ENCODE results near the gene MYPN. TPM values are rescaled to one million over a fixed set of nuclear protein-coding genes. Genes with fewer than 3 reads are reported as not detected.
A peak's percentile ranks its signal among the peaks of the same experiment; 100 is the strongest.
"Not testable (repeated sequence)": the region's sequence is repeated elsewhere in the genome, so short reads cannot be mapped to it uniquely, and the experiment has no call there.

The MYPN gene
- total RNA-seq, 1 donor from 2014 or later, result 112 TPM

DNA sequence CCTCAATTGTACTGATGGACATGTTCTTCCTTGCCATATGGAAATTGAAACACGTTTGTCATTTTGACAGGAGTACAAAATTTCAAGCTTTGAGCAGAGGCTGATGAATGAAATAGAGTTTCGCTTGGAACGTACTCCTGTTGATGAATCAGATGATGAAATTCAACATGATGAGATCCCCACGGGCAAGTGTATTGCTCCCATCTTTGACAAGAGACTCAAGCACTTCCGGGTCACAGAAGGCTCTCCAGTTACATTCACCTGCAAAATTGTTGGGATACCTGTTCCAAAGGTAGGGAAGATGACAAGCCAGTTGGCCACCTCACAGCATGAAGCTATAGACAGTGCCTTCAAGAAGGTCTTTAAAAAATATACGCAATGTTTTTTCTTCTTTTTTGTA, 79.5 kb downstream of the MYPN start:
- intact Hi-C loops (cut with DNase I), result no loop called here
- no peak for ATAC-seq
- no peak for DNase-seq (ENCODE audit: missing footprints)

DNA sequence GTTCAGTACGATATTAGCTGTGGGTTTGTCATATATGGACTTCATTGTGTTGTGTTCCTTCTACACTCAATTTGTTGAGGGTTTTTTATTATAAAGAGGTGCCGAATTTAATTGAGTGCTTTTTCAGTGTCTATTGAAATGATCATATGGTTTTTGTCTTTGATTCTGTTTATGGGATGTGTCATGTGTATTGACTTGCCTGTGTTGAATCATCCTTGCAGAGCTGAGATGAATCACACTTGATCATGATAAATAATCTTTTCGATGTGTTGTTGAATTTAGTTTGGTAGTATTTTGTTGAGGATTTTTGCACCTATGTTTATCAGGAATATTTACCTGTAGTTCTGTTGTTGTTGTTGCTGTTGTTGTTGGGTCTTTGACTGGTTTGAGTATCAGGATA, 82.8 kb downstream of the MYPN start:
- DNase-seq (ENCODE audit: missing footprints), result no peak
- intact Hi-C loops (cut with DNase I), result no loop called here
- ATAC-seq, result no peak

DNA sequence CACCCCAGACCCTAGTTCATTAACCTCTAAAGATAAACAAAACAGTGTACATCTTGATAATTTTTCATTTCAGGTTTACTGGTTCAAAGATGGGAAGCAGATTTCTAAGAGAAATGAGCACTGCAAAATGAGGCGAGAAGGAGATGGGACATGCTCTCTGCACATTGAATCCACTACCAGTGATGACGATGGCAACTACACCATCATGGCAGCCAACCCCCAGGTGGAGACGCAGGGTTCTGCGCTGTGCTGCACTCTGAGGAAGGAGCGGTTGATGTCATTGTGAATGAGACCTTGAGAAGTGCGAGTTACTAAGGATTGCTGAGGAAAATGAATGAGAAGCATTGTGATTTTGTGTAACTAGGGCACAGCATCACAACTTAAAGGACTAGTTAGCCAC, 85.0 kb downstream of the MYPN start:
- ATAC-seq (no peak), DNase-seq (ENCODE audit: missing footprints) (no peak)
- intact Hi-C loops (cut with DNase I), result no loop called here

DNA sequence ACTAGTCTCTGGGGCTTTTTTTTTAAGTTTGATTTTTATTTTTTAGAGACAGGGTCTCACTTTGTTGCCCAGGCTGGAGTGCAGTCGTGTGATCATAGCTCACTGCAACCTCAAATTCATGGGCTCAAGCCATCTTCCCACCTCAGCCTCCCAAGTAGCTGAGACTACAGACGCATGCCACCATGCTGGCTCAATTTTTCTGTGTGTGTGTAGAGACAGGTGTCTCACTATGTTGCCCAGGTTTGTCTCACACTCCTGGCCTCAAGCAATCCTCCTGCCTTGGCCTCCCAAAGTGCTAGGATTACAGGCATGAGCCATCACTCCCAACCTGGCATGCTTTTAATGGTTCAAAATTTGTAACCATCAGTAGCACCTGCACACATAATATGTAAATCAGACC, 86.5 kb downstream of the MYPN start:
- DNase-seq (ENCODE audit: missing footprints); ATAC-seq; intact Hi-C loops (cut with DNase I): not testable (repeated sequence)

DNA sequence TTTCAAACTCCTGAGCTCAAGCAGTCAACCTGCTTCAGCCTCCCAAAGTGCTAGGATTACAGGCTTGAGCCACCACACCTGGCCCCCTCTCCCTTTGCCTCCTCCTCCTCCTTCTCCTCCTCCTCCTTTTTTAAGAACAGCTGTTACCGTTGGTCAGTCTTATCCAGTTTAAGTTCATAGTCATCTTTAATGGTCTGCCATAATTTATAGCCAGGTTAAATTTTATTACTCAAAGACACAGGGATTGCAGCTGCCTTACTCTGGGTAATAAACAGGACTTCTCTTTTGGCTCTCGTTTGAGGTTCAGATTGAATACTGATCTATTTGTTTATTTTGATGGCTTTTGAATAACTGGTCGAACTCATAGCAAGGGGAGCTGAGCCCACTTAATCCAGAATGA, 87.4 kb downstream of the MYPN start:
- no peak for DNase-seq (ENCODE audit: missing footprints)
- no peak for ATAC-seq
- intact Hi-C loops (cut with DNase I), result no loop called here

DNA sequence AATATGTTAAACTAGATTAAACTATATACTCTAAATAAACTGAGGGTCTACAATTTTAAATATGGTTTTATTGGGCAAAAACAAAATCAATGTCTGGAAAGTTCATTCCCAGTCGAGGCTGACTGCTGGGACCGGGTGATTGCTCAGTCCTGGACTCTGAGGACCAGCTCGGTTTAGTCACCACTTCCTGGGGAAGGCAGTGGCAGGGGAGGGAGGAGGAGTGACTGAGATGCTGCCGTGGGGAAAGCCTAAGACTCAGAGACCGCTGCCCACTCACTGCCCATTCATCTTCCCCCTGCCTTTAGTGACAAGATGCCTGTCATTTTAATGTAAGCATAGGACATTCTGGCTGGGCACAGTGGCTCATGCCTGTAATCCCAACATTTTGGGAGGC, 93.7 kb downstream of the MYPN start:
- DNase-seq (ENCODE audit: missing footprints) (no peak), ATAC-seq (no peak)
- intact Hi-C loops (cut with DNase I), result no loop called here

DNA sequence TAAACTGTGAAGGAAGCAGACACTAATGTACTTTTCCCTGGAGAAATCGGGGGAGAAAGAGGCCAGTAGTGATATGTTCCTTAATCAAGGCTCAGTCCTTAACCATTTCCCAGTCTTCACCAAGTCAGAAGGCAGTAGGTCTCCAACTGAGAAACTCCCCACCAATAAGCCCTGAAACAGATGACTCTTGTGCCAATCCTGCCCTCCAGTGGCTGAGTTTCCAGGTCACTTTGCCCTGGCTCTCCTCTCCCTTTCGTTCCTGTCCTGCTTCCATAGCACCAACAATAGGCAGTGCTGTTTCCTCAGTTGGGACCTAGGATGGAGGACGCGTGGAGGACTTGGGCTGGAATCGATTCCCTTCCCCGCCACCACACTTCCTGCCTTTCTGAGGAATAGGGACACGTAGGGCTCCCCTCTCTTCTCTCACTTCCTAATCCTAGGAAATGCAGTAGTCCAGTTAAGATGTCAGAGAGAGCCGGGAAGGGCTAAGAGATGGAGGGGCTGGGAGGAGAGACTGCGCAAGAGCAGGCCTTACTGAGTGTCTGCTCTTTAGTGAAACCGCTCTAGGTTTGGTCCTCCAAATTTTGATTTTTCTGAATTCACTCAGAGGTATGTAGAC, 99.2 kb downstream of the MYPN start:
- intact Hi-C loops (cut with DNase I), result no loop called here
- ATAC-seq (no peak), DNase-seq (ENCODE audit: missing footprints) (no peak)

DNA sequence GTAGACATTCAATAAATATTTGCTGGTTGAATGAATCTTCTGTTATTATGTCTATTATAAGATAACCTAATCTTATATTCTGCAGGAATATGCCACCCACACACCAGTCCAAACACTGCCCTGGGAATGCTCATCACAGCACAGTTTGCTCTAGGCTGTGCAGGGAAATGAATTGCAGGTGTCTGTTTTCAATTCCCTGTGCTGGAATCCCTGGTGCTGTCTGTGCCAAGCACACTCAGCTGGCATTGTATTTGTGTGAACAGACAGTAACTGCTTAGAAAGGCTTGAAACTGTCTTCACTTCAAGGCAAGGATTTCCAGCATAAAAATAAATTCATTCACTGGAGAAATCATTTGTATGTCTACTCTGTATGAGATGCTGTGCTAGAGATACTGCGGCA, 102.4 kb downstream of the MYPN start:
- DNase-seq (ENCODE audit: missing footprints), result no peak
- ATAC-seq, result no peak
- intact Hi-C loops (cut with DNase I), result loop anchor here (10.0 kb wide), 1 partner anchor 93 kb away; no protein-coding TSS in a partner anchor

DNA sequence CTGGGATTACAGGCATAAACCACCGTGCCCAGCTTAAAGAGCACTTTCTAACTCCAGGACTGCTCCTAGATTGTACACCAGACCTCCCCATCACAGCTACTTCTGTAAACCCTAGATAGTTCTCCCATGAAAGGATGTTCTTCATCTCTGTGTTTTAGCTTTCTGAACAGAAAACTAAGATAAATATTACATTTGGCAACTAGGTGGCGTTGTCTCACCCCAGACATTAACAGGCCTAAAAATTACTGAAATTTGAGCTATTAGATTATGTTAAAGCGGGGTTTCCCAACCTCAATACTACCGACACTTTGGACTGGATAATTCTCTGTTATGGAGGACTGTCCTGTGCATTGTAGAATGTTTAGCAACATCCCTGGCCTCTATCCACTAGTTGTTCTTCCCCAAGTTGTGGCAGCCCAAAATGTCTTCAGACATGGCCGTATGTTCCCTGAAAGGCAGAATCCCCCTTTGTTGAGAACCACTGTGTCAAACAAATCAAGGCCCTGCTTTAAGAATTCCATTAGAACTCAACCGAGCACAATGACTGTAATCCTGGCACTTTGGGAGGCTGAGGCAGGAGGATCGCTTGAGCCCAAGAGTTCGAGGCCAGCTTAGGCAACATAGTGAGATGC, 103.5 kb downstream of the MYPN start:
- ATAC-seq (no peak), DNase-seq (ENCODE audit: missing footprints) (no peak)
- intact Hi-C loops (cut with DNase I), result loop anchor here (10.0 kb wide), 1 partner anchor 92 kb away; no protein-coding TSS in a partner anchor

DNA sequence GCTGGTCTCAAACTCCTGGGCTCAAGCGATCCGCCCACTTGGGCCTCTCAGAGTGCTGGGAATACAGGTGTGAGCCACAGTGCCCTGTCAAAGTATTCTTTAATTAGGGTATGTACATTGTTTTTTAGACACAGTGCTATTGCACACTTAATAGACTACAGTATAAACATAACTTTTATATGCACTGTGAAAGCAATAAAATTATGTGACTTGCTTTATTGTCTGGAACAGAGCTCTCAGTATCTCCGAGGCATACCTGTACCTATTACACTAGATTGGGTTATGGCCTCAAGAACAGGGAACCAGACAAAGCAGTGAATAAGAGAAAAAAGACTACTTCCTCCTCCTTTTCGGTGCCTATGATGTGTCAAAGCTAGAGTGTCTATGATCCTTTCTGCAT, 109.5 kb downstream of the MYPN start:
- no peak for DNase-seq (ENCODE audit: missing footprints)
- intact Hi-C loops (cut with DNase I), result loop anchor here (10.0 kb wide), 1 partner anchor 86 kb away; no protein-coding TSS in a partner anchor

DNA sequence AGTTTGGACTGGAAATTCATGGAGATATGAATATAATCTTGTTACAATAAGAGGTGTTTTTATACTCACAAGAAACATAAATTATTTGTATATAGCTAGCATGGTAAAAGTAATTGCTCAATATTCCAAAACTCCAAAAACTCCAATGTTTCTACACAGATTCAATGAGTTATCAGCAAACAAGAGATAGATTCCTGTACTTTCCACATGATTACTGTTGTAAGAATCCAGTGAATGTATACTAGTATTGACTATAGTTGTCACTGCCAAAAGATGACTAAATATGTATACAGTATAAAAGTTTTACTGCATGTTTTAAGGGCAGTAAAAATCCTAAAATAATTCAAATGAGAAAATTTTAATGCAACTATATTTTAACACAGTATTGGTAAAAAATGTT, 111.9 kb downstream of the MYPN start:
- intact Hi-C loops (cut with DNase I), result no loop called here
- ATAC-seq, result no peak
- DNase-seq (ENCODE audit: missing footprints), result no peak

More for the DNA sequence above, 109.5 kb downstream of the MYPN start:
- no peak for ATAC-seq

DNA sequence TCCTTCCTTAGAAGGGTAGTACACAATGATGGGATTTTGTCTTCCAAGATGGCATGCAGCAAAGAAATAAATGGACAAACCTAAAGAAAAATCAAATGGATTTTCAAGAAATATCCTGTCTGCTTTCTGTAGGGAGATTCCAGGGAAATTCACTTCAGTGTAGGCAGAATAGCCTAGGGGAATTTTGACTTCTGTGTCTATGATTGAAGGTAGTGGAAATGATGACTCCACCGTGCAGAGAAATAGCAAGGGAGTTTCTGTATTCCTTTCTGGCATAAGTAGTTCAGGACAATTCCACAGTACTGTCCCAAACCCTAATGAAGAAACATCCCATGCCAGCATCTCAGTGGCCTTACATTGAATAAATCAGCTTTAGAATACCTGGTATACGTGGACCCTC, 113.1 kb downstream of the MYPN start:
- ATAC-seq (no peak), DNase-seq (ENCODE audit: missing footprints) (no peak)
- intact Hi-C loops (cut with DNase I), result no loop called here

DNA sequence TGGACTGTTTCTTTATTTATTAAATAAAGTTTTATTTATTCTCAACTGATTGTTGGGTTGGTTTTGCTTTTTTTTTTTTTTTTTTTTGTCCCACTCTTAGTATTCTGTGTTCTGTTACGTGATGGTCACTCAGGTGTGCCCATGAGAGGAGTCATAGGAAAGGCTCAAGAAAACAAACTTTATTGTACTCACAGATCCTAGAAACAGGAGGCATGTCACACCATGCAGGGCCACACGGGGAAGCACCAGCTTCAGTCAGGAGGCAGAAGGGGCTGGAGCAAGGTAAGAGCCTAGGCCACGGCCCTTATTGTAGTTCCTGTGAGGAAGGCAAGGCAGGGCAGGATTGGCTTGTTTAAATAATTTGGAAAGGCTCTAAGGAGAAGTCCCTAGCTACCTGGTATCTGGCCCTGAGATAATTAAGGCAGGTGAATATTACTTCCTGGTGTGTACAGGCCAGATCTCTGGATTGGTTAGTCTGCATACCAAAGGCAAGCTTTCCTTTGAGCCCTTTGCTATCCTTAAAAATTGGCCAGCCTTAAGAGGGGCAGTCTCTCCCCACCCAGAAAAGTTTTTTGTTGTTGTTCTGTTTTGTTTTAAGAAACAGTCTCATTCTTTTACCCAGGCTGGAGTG, 114.4 kb downstream of the MYPN start:
- no peak for DNase-seq (ENCODE audit: missing footprints)
- intact Hi-C loops (cut with DNase I), result no loop called here
- no peak for ATAC-seq

DNA sequence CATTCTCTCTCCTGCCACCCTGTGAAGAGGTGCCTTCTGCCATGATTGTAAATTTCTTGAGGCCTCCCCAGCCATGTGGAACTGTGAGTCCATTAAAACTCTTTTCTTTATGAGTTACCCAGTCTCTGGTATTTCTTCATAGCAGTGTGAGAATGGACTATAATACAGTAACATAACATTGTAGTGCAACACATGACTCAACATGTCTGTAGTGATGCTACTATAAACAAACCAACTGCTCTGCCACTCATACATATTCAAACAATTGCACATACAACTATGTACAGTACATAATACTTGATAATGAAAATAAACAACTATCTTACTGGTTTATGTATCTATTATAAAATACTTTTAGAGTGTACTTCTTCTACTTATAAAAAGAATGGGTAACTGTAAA, 115.5 kb downstream of the MYPN start:
- ATAC-seq (no peak), DNase-seq (ENCODE audit: missing footprints) (no peak)
- intact Hi-C loops (cut with DNase I), result no loop called here

DNA sequence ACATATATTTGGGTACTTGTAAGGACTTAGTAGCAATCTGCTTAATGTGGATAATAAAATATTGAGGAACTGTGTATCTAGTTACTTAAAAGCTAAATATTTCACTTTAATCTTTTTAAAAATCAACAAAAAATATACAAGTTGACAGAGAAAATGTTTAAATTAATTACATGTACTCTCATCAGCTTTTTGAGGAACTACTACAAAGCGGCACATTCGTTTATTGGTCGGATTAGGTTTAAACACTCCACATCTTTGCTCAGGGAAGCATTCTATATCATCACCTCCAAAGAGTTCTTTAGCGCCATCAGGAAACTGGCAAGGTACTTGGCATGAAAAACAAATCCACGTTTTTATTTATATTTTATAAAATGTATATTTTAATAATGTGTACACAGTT, 121.0 kb downstream of the MYPN start:
- ATAC-seq, result no peak
- intact Hi-C loops (cut with DNase I), result no loop called here
- DNase-seq (ENCODE audit: missing footprints), result no peak

DNA sequence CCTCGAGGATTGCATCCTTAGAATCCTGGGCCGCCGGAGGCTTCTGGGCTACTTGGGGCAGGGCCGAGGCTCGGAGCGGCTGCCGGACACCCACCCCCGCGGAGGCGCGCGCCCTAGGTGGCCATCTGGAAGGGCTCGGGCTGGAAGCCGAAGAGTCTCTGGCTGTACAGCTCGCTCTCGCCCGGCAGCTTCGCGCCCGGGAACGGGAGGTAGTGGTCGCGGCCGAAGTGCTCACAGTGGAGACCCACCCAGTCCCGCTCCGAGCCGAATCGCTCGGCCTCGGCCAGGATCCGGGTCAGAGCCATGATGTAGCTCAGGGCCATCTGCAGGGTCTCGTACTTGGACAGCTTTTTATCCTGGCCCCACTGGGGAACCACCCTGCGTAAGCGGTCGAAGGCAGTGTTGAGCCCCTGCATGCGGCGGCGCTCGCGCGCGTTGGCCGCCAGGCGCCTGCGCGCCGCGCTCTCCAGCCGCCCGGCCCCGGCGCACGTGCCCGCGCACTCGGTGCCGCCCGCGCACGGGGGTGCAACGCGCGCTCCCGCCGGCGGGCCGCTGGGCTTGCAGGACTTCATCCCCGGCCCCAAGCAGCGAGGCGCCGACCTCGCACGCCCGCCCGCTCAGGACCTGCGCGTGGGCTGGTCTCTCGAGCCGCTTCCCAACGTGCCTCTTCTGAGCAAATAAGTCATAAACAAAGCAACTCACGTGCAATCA, 122.0 kb downstream of the MYPN start:
- ATAC-seq (peak; percentile 98), DNase-seq (ENCODE audit: missing footprints) (peak; percentile 82)
- intact Hi-C loops (cut with DNase I), result no loop called here

DNA sequence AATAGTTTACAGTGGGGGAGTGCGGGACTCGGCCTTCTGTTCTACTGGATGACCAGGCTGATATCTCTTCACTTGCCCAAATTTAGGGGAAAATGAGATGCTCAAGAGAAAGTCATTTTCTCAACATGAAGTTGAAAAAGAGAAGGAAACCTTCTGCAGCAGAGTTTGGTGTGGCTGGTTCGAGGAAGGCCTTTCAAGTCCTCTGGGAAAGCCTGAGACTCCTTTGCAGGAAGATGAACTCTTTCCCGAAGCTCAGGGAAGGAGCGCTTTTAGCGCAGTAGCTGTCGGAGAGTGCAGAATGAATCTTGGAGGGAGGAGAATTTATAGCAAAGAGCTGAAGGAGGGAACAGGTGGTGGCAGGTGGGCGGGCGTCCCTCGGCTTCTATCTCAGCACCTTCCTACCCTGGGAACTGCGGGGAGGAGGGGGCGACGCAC, 122.5 kb downstream of the MYPN start, which contains the start of gene ATOH7:
TSS of gene ATOH7 (minus strand) at position 297 of the 435 bp plus-strand sequence. CDS start 436 bp downstream, outside the sequence.
- intact Hi-C loops (cut with DNase I), result no loop called here
- ATAC-seq (no peak), DNase-seq (ENCODE audit: missing footprints) (no peak)

DNA sequence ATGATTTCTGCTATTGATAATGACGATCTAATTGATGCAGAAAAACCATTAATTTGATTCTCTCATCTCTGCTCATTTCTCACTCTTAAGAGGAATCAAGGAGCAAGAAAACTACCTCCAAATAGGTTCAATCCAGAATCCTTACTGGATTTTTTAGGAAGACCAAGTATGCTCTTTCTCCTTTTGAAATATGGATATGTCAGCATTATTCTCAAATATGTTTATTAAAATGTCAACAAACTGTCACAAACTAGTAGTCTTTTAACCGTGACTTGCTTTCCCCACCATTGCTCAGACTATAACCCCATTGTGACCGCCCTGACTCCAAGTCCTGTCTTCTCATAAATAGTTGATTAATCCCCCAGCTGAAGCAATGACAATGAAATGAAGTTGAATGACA, 123.8 kb downstream of the MYPN start:
- DNase-seq (ENCODE audit: missing footprints), result no peak
- intact Hi-C loops (cut with DNase I), result no loop called here
- ATAC-seq, result no peak

DNA sequence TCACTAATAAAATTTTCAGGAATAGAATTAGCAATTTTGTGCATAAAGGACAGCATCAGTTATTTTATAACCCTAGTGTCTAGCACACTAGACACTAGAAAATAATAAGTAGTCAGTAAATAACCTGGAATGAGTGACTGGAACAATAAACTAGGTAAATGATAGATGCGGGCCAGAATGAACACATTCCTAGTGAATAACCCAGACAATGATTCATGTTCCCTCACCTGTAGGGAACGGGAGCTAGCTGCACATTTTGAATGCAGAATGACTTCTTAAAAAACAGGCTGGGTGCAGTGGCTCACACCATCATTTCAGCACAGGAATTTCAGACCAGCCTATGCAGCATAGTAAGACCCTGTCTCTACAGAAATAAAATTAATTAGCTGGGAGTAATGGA, 125.8 kb downstream of the MYPN start:
- ATAC-seq, result no peak
- intact Hi-C loops (cut with DNase I), result no loop called here
- no peak for DNase-seq (ENCODE audit: missing footprints)

DNA sequence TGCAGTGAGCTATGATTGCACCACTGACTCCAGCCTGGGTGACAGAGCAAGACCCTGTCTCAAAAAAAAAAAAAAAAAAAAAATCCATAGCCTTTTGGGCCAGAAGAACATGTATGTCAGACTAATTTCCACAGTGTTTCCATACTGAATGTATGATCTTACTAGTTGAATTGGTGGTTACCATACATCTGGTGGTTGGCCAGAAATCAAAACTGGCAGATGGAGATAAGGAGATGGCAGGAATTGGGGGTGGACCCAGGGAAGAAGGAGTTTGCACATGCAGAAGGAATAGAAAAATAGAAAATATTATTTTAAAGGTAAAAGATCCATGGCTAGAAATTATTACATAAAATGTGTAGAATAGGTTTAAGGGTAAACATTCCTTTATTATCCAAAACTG, 126.3 kb downstream of the MYPN start:
- intact Hi-C loops (cut with DNase I), result no loop called here
- no peak for ATAC-seq
- DNase-seq (ENCODE audit: missing footprints), result no peak
